Measurements from ENCODE around the gene VLDLR. TPM values are rescaled to one million over a fixed set of nuclear protein-coding genes. Genes with fewer than 3 reads are reported as not detected.

VLDLR gene
- total RNA-seq, 1 donor from 2014 or later: 47.8 TPM

DNA sequence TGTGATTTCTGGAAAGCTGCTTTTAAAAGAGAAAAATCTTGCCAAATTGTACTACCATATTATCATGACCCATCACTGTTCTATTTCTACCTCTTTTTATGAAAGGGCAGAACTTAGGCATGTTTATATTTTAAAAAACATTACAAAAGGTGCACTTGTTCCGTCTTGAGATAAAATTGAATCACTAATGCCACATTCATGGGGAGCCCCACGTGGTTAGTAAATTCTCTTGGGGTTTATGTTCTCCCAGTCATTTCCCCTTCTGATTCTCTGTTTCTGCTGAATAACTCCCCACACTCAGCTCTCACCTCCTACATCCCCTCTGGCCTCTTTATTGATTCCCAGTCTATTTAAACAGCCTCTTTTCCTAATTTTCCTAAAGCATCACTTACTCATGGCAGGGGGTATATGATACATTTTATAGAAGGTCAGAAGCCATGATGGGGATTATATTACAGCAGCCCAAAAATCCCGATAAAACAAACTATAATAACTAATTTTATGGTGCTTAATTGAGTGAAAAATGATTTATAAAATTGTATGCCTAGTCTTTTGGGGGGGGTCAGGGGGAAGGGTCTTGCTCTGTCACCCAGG is 19.7 kb upstream of the VLDLR start:
- no peaks in the 10 kb centered on the region for H3K27me3 Mint-ChIP-seq (ENCODE audit: low read depth)
- H3K9me3 Mint-ChIP-seq: peaks cover 9% of the 10 kb centered on the region
- H3K36me3 Mint-ChIP-seq: no peaks in the 10 kb centered on the region
- TF ChIP-seq, protein P1, sequence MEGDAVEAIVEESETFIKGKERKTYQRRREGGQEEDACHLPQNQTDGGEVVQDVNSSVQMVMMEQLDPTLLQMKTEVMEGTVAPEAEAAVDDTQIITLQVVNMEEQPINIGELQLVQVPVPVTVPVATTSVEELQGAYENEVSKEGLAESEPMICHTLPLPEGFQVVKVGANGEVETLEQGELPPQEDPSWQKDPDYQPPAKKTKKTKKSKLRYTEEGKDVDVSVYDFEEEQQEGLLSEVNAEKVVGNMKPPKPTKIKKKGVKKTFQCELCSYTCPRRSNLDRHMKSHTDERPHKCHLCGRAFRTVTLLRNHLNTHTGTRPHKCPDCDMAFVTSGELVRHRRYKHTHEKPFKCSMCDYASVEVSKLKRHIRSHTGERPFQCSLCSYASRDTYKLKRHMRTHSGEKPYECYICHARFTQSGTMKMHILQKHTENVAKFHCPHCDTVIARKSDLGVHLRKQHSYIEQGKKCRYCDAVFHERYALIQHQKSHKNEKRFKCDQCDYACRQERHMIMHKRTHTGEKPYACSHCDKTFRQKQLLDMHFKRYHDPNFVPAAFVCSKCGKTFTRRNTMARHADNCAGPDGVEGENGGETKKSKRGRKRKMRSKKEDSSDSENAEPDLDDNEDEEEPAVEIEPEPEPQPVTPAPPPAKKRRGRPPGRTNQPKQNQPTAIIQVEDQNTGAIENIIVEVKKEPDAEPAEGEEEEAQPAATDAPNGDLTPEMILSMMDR (IDR thresholded peaks at IDR 0.05; ENCODE audit: unreplicated experiment): no peak
- no peak overlapping the region for H3K4me3 Mint-ChIP-seq
- peak overlapping the region; percentile 57 for H3K27ac Mint-ChIP-seq
- DNase-seq (ENCODE audit: low spot score in 2 of 2, unreplicated experiment in 2 of 2): no peak
- peaks cover 23% of the 10 kb centered on the region for H3K4me1 Mint-ChIP-seq

DNA sequence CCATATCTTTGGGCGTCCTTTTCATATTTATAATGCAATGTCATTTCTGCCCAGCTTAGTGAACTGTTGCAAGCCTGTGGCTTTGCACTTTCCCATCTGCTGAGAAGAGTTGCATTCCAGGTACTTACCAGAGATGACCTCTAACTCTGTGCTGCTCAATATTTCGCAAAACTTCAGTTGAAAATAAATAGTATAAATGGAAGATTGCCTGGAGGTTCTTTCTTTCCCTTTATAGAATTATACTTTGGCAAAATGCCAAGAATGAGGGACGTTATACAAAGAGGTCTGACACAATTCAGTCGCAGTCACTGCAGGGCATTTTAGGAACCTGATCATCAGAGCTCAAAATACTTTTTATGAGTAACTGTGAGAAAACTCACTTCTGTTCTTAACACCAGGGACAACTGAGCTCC is 18.9 kb upstream of the VLDLR start:
- Mint-ChIP-seq H3K27me3 (ENCODE audit: low read depth) (no peaks in the 10 kb centered on the region), H3K36me3 (no peaks in the 10 kb centered on the region), H3K27ac (peak overlapping the region; percentile 75), H3K9me3 (peaks cover 9% of the 10 kb centered on the region), H3K4me3 (no peak overlapping the region), H3K4me1 (peaks cover 29% of the 10 kb centered on the region)
- TF ChIP-seq, protein P1 (IDR thresholded peaks at IDR 0.05; ENCODE audit: unreplicated experiment): no peak
- no peak for DNase-seq (ENCODE audit: low spot score in 2 of 2, unreplicated experiment in 2 of 2)

DNA sequence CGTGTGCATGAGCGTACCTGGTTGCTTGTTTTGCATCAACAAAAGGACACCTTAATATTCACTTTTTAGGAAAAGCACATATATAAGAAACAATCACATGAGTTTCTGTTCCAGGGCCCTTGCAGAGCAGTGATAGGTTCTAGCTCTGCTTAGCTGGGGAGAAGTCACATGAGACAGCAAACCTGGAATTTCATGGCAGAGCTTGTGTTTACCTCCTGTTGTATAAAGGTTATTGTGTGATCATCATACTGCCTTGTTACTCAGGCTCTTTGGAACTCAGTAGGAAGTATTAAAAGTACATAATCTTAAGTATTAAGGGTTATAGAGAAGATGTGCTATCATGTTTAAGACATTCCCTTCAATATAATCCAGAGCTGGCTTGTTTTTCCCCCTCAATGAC is 18.0 kb upstream of the VLDLR start:
- Mint-ChIP-seq H3K4me3 (no peak overlapping the region), H3K36me3 (no peaks in the 10 kb centered on the region), H3K27me3 (ENCODE audit: low read depth) (no peaks in the 10 kb centered on the region), H3K27ac (peak overlapping the region; percentile 75), H3K9me3 (peaks cover 9% of the 10 kb centered on the region), H3K4me1 (peaks cover 38% of the 10 kb centered on the region)
- DNase-seq (ENCODE audit: low spot score in 2 of 2, unreplicated experiment in 2 of 2): no peak
- TF ChIP-seq, protein P1 (IDR thresholded peaks at IDR 0.05; ENCODE audit: unreplicated experiment): no peak

DNA sequence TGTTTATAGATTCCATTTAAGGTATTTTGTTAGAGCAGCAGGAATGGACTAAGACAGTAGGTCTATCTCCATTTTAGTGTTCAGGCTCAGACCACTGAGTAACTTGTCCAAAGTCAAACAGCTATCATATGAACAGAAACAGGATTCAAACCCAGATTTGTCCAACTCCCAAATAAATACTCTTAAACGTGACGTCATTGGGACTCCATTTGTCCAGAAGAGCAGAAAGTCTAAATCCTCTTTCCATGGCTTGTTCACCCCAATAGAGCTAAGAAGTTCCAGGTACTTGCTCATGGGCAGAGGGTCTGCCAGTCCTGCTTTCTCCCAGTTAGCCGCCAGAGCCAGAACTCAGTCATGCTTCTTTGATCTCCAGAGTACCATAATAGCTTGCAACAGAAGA is 16.3 kb upstream of the VLDLR start:
- TF ChIP-seq, protein P1 (IDR thresholded peaks at IDR 0.05; ENCODE audit: unreplicated experiment): no peak
- Mint-ChIP-seq H3K27ac (no peak overlapping the region), H3K4me1 (peaks cover 42% of the 10 kb centered on the region), H3K9me3 (peaks cover 9% of the 10 kb centered on the region), H3K36me3 (no peaks in the 10 kb centered on the region), H3K27me3 (ENCODE audit: low read depth) (no peaks in the 10 kb centered on the region), H3K4me3 (no peak overlapping the region)
- DNase-seq (ENCODE audit: low spot score in 2 of 2, unreplicated experiment in 2 of 2): no peak

DNA sequence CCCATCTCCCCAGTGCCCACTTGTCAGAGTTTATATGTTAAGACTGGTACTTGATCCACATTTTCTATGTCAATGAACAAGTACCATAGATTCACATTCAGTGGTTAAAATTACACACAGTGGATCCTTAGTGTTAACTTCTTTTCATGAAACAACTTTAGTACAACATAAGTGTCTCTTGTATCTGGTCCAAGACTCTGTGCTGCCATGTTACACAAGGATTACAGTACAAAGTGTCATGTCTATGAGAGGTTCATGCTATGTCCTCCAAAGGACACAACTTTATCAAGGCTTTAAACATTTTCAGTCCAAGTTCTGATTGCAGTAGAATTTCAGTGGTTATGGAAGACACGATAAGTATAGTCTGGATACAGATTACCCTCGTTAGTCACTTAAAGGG is 13.3 kb upstream of the VLDLR start:
- TF ChIP-seq, protein P1 (IDR thresholded peaks at IDR 0.05; ENCODE audit: unreplicated experiment): no peak
- Mint-ChIP-seq H3K9me3 (peaks cover 9% of the 10 kb centered on the region), H3K4me3 (no peak overlapping the region), H3K4me1 (peaks cover 35% of the 10 kb centered on the region), H3K27ac (peak overlapping the region; percentile 70), H3K36me3 (no peaks in the 10 kb centered on the region), H3K27me3 (ENCODE audit: low read depth) (no peaks in the 10 kb centered on the region)
- DNase-seq (ENCODE audit: low spot score in 2 of 2, unreplicated experiment in 2 of 2): no peak

DNA sequence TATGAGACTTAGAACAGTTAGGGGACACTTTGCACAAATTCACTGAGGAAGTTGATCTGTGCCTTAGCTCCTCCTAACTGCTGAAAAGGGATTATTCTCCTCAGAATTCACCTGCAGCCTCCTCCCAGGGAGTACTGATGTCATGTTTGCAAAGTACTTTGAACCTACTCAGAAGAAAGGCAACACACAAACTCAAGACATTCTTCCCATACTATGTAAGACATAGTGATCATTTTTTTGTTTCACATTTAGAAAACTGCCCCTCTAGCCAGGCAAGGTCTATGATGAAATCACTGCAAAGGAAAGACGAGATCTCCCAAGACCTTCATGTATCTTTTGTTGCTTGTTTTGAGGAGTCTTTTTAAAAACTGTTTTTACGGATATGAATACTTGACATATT is 10.6 kb upstream of the VLDLR start:
- no peaks in the 10 kb centered on the region for H3K9me3 Mint-ChIP-seq
- no peak for DNase-seq (ENCODE audit: low spot score in 2 of 2, unreplicated experiment in 2 of 2)
- TF ChIP-seq, protein P1 (IDR thresholded peaks at IDR 0.05; ENCODE audit: unreplicated experiment): no peak
- H3K27me3 Mint-ChIP-seq (ENCODE audit: low read depth): no peaks in the 10 kb centered on the region
- no peak overlapping the region for H3K4me3 Mint-ChIP-seq
- no peaks in the 10 kb centered on the region for H3K36me3 Mint-ChIP-seq
- H3K4me1 Mint-ChIP-seq: peaks cover 39% of the 10 kb centered on the region
- peak overlapping the region; percentile 82 for H3K27ac Mint-ChIP-seq

Measured in mesothelial cell of epicardium (in vitro differentiated cells).